Activated naive CD4-positive, alpha-beta T cell treated with anti-CD3 and anti-CD28 coated beads, Interleukin-2, amount 50 U/mL, for 24 hours (primary cell): Measurements from ENCODE around the gene CDCA7L.
"Not testable (repeated sequence)": the region's sequence is repeated elsewhere in the genome, so short reads cannot be mapped to it uniquely, and the experiment has no call there.

Experiments used
- H3K27ac Mint-ChIP-seq: one replicate; pipeline ENCODE4 v1.8.0; 2021; ENCODE audit warnings: mild to moderate bottlenecking, mixed read lengths
- H3K27me3 Mint-ChIP-seq: one replicate; pipeline ENCODE4 v1.8.0; 2021; ENCODE audit warnings: mixed read lengths
- H3K36me3 Mint-ChIP-seq: one replicate; pipeline ENCODE4 v1.8.0; 2021; ENCODE audit warnings: mixed read lengths
- H3K4me1 Mint-ChIP-seq: one replicate; pipeline ENCODE4 v1.8.0; 2021; ENCODE audit warnings: mixed read lengths
- H3K4me3 Mint-ChIP-seq: one replicate; pipeline ENCODE4 v1.8.0; 2021; ENCODE audit warnings: mild to moderate bottlenecking, mixed read lengths
- H3K9me3 Mint-ChIP-seq: one replicate; pipeline ENCODE4 v1.8.0; 2021; ENCODE audit warnings: mixed read lengths

The CDCA7L gene

GRCh38 chr7:21953781-21954180 lies 8.1 kb upstream of the CDCA7L start:
- H3K4me1 Mint-ChIP-seq = peaks cover 3% of the 10 kb centered on the region
- H3K27me3 Mint-ChIP-seq = no peaks in the 10 kb centered on the region
- H3K36me3 Mint-ChIP-seq = no peaks in the 10 kb centered on the region
- no peak overlapping the region for H3K4me3 Mint-ChIP-seq
- no peak overlapping the region for H3K27ac Mint-ChIP-seq
- H3K9me3 Mint-ChIP-seq = no peaks in the 10 kb centered on the region

- H3K9me3 Mint-ChIP-seq = no peaks in the 10 kb centered on the region
- H3K36me3 Mint-ChIP-seq = no peaks in the 10 kb centered on the region
- peaks cover 39% of the 10 kb centered on the region for H3K4me1 Mint-ChIP-seq
- H3K4me3 Mint-ChIP-seq = no peak overlapping the region
- no peak overlapping the region for H3K27ac Mint-ChIP-seq
- no peaks in the 10 kb centered on the region for H3K27me3 Mint-ChIP-seq
Measured at GRCh38 chr7:21948887-21949540, 3.3 kb upstream of the CDCA7L start.

GRCh38 chr7:21948364-21948763 lies 2.7 kb upstream of the CDCA7L start:
- no peaks in the 10 kb centered on the region for H3K9me3 Mint-ChIP-seq
- peaks cover 43% of the 10 kb centered on the region for H3K4me1 Mint-ChIP-seq
- no peak overlapping the region for H3K27ac Mint-ChIP-seq
- H3K36me3 Mint-ChIP-seq = no peaks in the 10 kb centered on the region
- H3K4me3 Mint-ChIP-seq = no peak overlapping the region
- no peaks in the 10 kb centered on the region for H3K27me3 Mint-ChIP-seq

GRCh38 chr7:21947946-21948345 lies 2.2 kb upstream of the CDCA7L start:
- no peaks in the 10 kb centered on the region for H3K9me3 Mint-ChIP-seq
- H3K36me3 Mint-ChIP-seq = peaks cover 3% of the 10 kb centered on the region
- H3K27ac Mint-ChIP-seq = no peak overlapping the region
- peaks cover 47% of the 10 kb centered on the region for H3K4me1 Mint-ChIP-seq
- H3K27me3 Mint-ChIP-seq = no peaks in the 10 kb centered on the region
- no peak overlapping the region for H3K4me3 Mint-ChIP-seq

GRCh38 chr7:21947056-21947455 lies 1.4 kb upstream of the CDCA7L start:
- H3K27ac Mint-ChIP-seq = no peak overlapping the region
- no peaks in the 10 kb centered on the region for H3K27me3 Mint-ChIP-seq
- no peak overlapping the region for H3K4me3 Mint-ChIP-seq
- H3K36me3 Mint-ChIP-seq = peaks cover 3% of the 10 kb centered on the region
- no peaks in the 10 kb centered on the region for H3K9me3 Mint-ChIP-seq
- peaks cover 56% of the 10 kb centered on the region for H3K4me1 Mint-ChIP-seq

GRCh38 chr7:21946222-21946709 lies 567 bp upstream of the CDCA7L start:
- Mint-ChIP-seq H3K27ac (peak overlapping the region; percentile 96), H3K9me3 (no peaks in the 10 kb centered on the region), H3K27me3 (no peaks in the 10 kb centered on the region), H3K36me3 (peaks cover 3% of the 10 kb centered on the region), H3K4me1 (peaks cover 64% of the 10 kb centered on the region), H3K4me3 (peak overlapping the region; percentile 92)

- peak overlapping the region; percentile 96 for H3K27ac Mint-ChIP-seq
- H3K27me3 Mint-ChIP-seq = no peaks in the 10 kb centered on the region
- H3K4me3 Mint-ChIP-seq = peak overlapping the region; percentile 92
- H3K36me3 Mint-ChIP-seq = peaks cover 3% of the 10 kb centered on the region
- peaks cover 77% of the 10 kb centered on the region for H3K4me1 Mint-ChIP-seq
- H3K9me3 Mint-ChIP-seq = no peaks in the 10 kb centered on the region
Measured at GRCh38 chr7:21944616-21945453, 864 bp downstream of the CDCA7L start.

GRCh38 chr7:21943436-21943835 lies 2.3 kb downstream of the CDCA7L start:
- Mint-ChIP-seq H3K36me3 (peaks cover 3% of the 10 kb centered on the region), H3K27me3 (no peaks in the 10 kb centered on the region), H3K4me3 (peak overlapping the region; percentile 11), H3K27ac (no peak overlapping the region), H3K9me3 (no peaks in the 10 kb centered on the region), H3K4me1 (peaks cover 83% of the 10 kb centered on the region)

- Mint-ChIP-seq H3K27ac (no peak overlapping the region), H3K4me1 (peaks cover 83% of the 10 kb centered on the region), H3K4me3 (no peak overlapping the region), H3K36me3 (peaks cover 6% of the 10 kb centered on the region), H3K9me3 (no peaks in the 10 kb centered on the region), H3K27me3 (no peaks in the 10 kb centered on the region)
Measured at GRCh38 chr7:21942955-21943354, 2.7 kb downstream of the CDCA7L start.

- H3K36me3 Mint-ChIP-seq = peaks cover 13% of the 10 kb centered on the region
- peaks cover 73% of the 10 kb centered on the region for H3K4me1 Mint-ChIP-seq
- no peak overlapping the region for H3K27ac Mint-ChIP-seq
- no peaks in the 10 kb centered on the region for H3K27me3 Mint-ChIP-seq
- H3K9me3 Mint-ChIP-seq = no peaks in the 10 kb centered on the region
- peak overlapping the region; percentile 50 for H3K4me3 Mint-ChIP-seq
Measured at GRCh38 chr7:21941611-21942141, 4.0 kb downstream of the CDCA7L start.

GRCh38 chr7:21939858-21940372 lies 5.8 kb downstream of the CDCA7L start:
- H3K4me3 Mint-ChIP-seq = peak overlapping the region; percentile 62
- H3K36me3 Mint-ChIP-seq = peaks cover 22% of the 10 kb centered on the region
- no peaks in the 10 kb centered on the region for H3K27me3 Mint-ChIP-seq
- peak overlapping the region; percentile 91 for H3K27ac Mint-ChIP-seq
- H3K9me3 Mint-ChIP-seq = no peaks in the 10 kb centered on the region
- peaks cover 74% of the 10 kb centered on the region for H3K4me1 Mint-ChIP-seq

- Mint-ChIP-seq H3K27ac (peak overlapping the region; percentile 91), H3K4me3 (peak overlapping the region; percentile 62), H3K27me3 (no peaks in the 10 kb centered on the region), H3K36me3 (peaks cover 23% of the 10 kb centered on the region), H3K9me3 (no peaks in the 10 kb centered on the region), H3K4me1 (peaks cover 74% of the 10 kb centered on the region)
Measured at GRCh38 chr7:21939136-21939857, 6.4 kb downstream of the CDCA7L start.

GRCh38 chr7:21938463-21938862 lies 7.2 kb downstream of the CDCA7L start:
- Mint-ChIP-seq H3K27me3 (no peaks in the 10 kb centered on the region), H3K4me3 (no peak overlapping the region), H3K27ac (no peak overlapping the region), H3K9me3 (no peaks in the 10 kb centered on the region), H3K36me3 (peaks cover 23% of the 10 kb centered on the region), H3K4me1 (peaks cover 79% of the 10 kb centered on the region)

GRCh38 chr7:21934808-21935207 lies 10.9 kb downstream of the CDCA7L start:
- peaks cover 3% of the 10 kb centered on the region for H3K9me3 Mint-ChIP-seq
- peaks cover 54% of the 10 kb centered on the region for H3K4me1 Mint-ChIP-seq
- H3K27me3 Mint-ChIP-seq = no peaks in the 10 kb centered on the region
- H3K4me3 Mint-ChIP-seq = no peak overlapping the region
- peaks cover 31% of the 10 kb centered on the region for H3K36me3 Mint-ChIP-seq
- H3K27ac Mint-ChIP-seq = no peak overlapping the region

- not testable (repeated sequence) for H3K4me3 Mint-ChIP-seq, H3K27ac Mint-ChIP-seq, H3K9me3 Mint-ChIP-seq, H3K27me3 Mint-ChIP-seq
- peaks cover 37% of the 10 kb centered on the region for H3K36me3 Mint-ChIP-seq
- peaks cover 53% of the 10 kb centered on the region for H3K4me1 Mint-ChIP-seq
Measured at GRCh38 chr7:21933293-21933692, 12.4 kb downstream of the CDCA7L start.
